H9 (cell line): Measurements from ENCODE around the gene ABR. TPM values are rescaled to one million over a fixed set of nuclear protein-coding genes. Genes with fewer than 3 reads are reported as not detected.

Experiments
- DNase-seq: peaks from one replicate; pipeline ENCODE4 v3.0.0-alpha.2; 2017
- H2AFZ ChIP-seq: one replicate; pipeline ENCODE4 v1.6.1; 2013; ENCODE audit warnings: mild to moderate bottlenecking, low read length, control low read depth, moderate library complexity
- H2AK5ac ChIP-seq: 2 replicates; pipeline ENCODE4 v1.6.1; 2013; ENCODE audit warnings: low read length, control low read depth, mixed read lengths; ENCODE audit not compliant: insufficient read length
- H2BK120ac ChIP-seq: one replicate; pipeline ENCODE4 v1.6.1; 2013; ENCODE audit warnings: low read depth, mild to moderate bottlenecking, low read length, control low read depth, inconsistent platforms; ENCODE audit not compliant: poor library complexity, severe bottlenecking
- H2BK12ac ChIP-seq: 2 replicates; pipeline ENCODE4 v1.6.1; 2013; ENCODE audit warnings: low read length, control low read depth, mixed read lengths, low read depth; ENCODE audit not compliant: insufficient read length
- H2BK15ac ChIP-seq: 2 replicates; pipeline ENCODE4 v1.6.1; 2013; ENCODE audit warnings: low read depth, low read length, control low read depth
- H2BK20ac ChIP-seq: one replicate; pipeline ENCODE4 v1.6.1; 2013; ENCODE audit warnings: low read depth, mild to moderate bottlenecking, low read length, control low read depth, inconsistent platforms; ENCODE audit not compliant: poor library complexity, severe bottlenecking
- H2BK5ac ChIP-seq: 2 replicates; pipeline ENCODE4 v1.6.1; 2013; ENCODE audit warnings: low read length, control low read depth, mixed read lengths; ENCODE audit not compliant: insufficient read length
- H3K14ac ChIP-seq: 2 replicates; pipeline ENCODE4 v1.6.1; 2013; ENCODE audit warnings: low read length, control low read depth; ENCODE audit not compliant: insufficient read depth
- H3K18ac ChIP-seq: 2 replicates; pipeline ENCODE4 v1.6.1; 2013; ENCODE audit warnings: low read depth, mild to moderate bottlenecking, mixed read lengths, low read length, control low read depth; ENCODE audit not compliant: insufficient read length
- H3K23ac ChIP-seq: 2 replicates; pipeline ENCODE4 v1.6.1; 2013; ENCODE audit warnings: low read length, control low read depth, mixed read lengths, low read depth; ENCODE audit not compliant: insufficient read length
- H3K23me2 ChIP-seq: 2 replicates; pipeline ENCODE4 v1.6.1; 2013; ENCODE audit warnings: low read depth, mild to moderate bottlenecking, mixed read lengths, low read length, control low read depth; ENCODE audit not compliant: insufficient read length, poor library complexity, severe bottlenecking
- H3K27ac ChIP-seq: 2 replicates; pipeline ENCODE4 v1.5.1; 2013; ENCODE audit warnings: low read length, control low read depth, mixed read lengths, low read depth; ENCODE audit not compliant: insufficient read length
- H3K27me3 ChIP-seq: 2 replicates; pipeline ENCODE4 v1.6.1; 2013; ENCODE audit warnings: low read length, control low read depth, inconsistent platforms; ENCODE audit not compliant: insufficient read depth
- H3K4ac ChIP-seq: 2 replicates; pipeline ENCODE4 v1.6.1; 2013; ENCODE audit warnings: low read depth, mild to moderate bottlenecking, control low read depth, inconsistent platforms, low read length, moderate library complexity
- H3K4me1 ChIP-seq: 2 replicates; pipeline ENCODE4 v1.6.1; 2013; ENCODE audit warnings: low read length, control low read depth, inconsistent platforms; ENCODE audit not compliant: insufficient read depth
- H3K4me2 ChIP-seq: 2 replicates; pipeline ENCODE4 v1.6.1; 2013; ENCODE audit warnings: low read length, control low read depth, mixed read lengths; ENCODE audit not compliant: insufficient read length, insufficient read depth
- H3K56ac ChIP-seq: 2 replicates; pipeline ENCODE4 v1.6.1; 2013; ENCODE audit warnings: low read depth, mild to moderate bottlenecking, mixed read lengths, low read length, control low read depth; ENCODE audit not compliant: insufficient read length
- H3K79me1 ChIP-seq: 2 replicates; pipeline ENCODE4 v1.6.1; 2013; ENCODE audit warnings: low read depth, mild to moderate bottlenecking, moderate library complexity, low read length, control low read depth, inconsistent platforms; ENCODE audit not compliant: insufficient read depth, poor library complexity, severe bottlenecking
- H3K79me2 ChIP-seq: 2 replicates; pipeline ENCODE4 v1.6.1; 2013; ENCODE audit warnings: low read length, control low read depth, inconsistent platforms; ENCODE audit not compliant: insufficient read depth
- H3K9ac ChIP-seq: 2 replicates; pipeline ENCODE4 v1.6.1; 2013; ENCODE audit warnings: low read length, control low read depth, mixed read lengths; ENCODE audit not compliant: insufficient read length; ENCODE audit errors: extremely low read depth
- H3K9me3 ChIP-seq: one replicate; pipeline ENCODE4 v1.6.1; 2013; ENCODE audit warnings: low read depth, low read length, inconsistent platforms; ENCODE audit not compliant: control insufficient read depth
- H3T11ph ChIP-seq: one replicate; pipeline ENCODE4 v1.6.1; 2013; ENCODE audit warnings: mild to moderate bottlenecking, low read length, control low read depth, inconsistent platforms
- H4K20me1 ChIP-seq: one replicate; pipeline ENCODE4 v1.6.1; 2013; ENCODE audit not compliant: control insufficient read depth, insufficient read length, insufficient read depth
- H4K5ac ChIP-seq: 2 replicates; pipeline ENCODE4 v1.6.1; 2013; ENCODE audit warnings: low read depth, mild to moderate bottlenecking, mixed read lengths, low read length, control low read depth; ENCODE audit not compliant: insufficient read length
- H4K8ac ChIP-seq: replicated peaks from 2 replicates; pipeline ENCODE4 v1.6.1; 2013; ENCODE audit warnings: low read length, control low read depth, mixed read lengths, low read depth; ENCODE audit not compliant: insufficient read length
- H4K91ac ChIP-seq: 2 replicates; pipeline ENCODE4 v1.6.1; 2013; ENCODE audit warnings: low read depth, mild to moderate bottlenecking, moderate library complexity, mixed read lengths, low read length, control low read depth; ENCODE audit not compliant: insufficient read length
- H3K27ac Mint-ChIP-seq, 3 experiments: 2 replicates in 2 of 3; 3 replicates in 1 of 3; pipeline ENCODE4 v1.8.0; 2020 to 2021; ENCODE audit warnings: mixed read lengths in 3 of 3, mild to moderate bottlenecking in 1 of 3, moderate library complexity in 1 of 3
- H3K27me3 Mint-ChIP-seq: 2 replicates; pipeline ENCODE4 v1.8.0; 2021; ENCODE audit warnings: low read depth, mild to moderate bottlenecking, moderate library complexity, mixed read lengths
- H3K36me3 Mint-ChIP-seq, 3 experiments: 2 replicates in 2 of 3; 3 replicates in 1 of 3; pipeline ENCODE4 v1.8.0; 2020 to 2021; ENCODE audit warnings: low read depth in 3 of 3, mixed read lengths in 3 of 3; ENCODE audit not compliant: insufficient read depth in 1 of 3
- H3K4me1 Mint-ChIP-seq, 2 experiments: 2 replicates each; pipeline ENCODE4 v1.8.0; 2020; ENCODE audit warnings: mixed read lengths in 2 of 2
- H3K4me3 Mint-ChIP-seq, 2 experiments: 2 replicates in 1 of 2; 3 replicates in 1 of 2; pipeline ENCODE4 v1.8.0; 2020 to 2021; ENCODE audit warnings: mild to moderate bottlenecking in 2 of 2, mixed read lengths in 2 of 2, moderate library complexity in 1 of 2
- H3K9me3 Mint-ChIP-seq, 2 experiments: 2 replicates in 1 of 2; 3 replicates in 1 of 2; pipeline ENCODE4 v1.8.0; 2020; ENCODE audit warnings: mild to moderate bottlenecking in 2 of 2, mixed read lengths in 2 of 2, moderate library complexity in 1 of 2
- WGBS: extraction: QIAGEN DNeasy Blood & Tissue Kit; methylation state at CpG from one replicate; pipeline ENCODE4 v1.1.7; 2013; ENCODE audit warnings: missing lambda C conversion rate, low lambda C conversion rate, mixed read lengths; ENCODE audit not compliant: insufficient read length; ENCODE audit errors: extremely low coverage; 5-methylcytosine and 5-hydroxymethylcytosine counted together
- total RNA-seq: library from RNA; stranded (reverse); gene quantifications from 2 replicates; pipeline ENCODE4 v1.2.1, GENCODE V29; 2021
- TF ChIP-seq, protein P1 (sequence below): fragments of 200-600 bp; sonication (generic); conservative IDR thresholded peaks from 3 replicates; pipeline ENCODE4 v1.8.0; 2021; ENCODE audit warnings: antibody characterized with exemption, mild to moderate bottlenecking

ABR gene
- total RNA-seq, 1 experiment from 2014 or later = 34.7 TPM

DNA sequence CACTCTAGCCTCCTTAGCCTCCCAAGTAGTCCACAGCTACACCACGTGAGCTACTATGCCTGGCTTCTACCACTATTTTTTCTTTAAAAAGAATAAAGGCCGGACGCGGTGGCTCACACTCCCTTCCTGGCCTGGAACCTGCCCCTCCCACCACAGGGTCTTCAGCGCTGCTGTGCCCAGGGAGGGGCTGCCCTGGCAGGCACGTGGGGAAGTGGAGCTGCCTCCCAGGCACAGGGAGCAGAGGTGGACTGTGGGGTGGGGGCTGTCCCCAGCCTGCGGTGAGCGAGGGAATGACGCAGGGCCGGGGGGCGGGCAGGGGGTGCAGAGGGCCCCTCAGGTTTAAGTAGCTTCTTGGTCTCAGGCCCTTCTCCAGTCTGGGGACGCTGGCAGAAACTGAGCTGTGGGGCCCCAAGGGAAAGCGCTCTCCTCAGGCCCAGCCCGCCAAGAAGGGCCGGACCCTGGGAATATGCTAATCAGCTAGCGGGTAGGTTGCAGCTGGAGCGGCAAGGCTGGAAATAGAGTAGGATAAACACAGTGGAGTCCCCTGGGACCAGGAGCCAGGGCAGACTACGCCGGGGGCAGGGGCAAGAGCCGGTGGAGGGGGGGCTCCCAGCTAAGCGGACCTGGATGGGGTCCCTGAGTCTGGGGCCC, 136.1 kb downstream of the ABR start:
- H3K4me2 ChIP-seq = no peak overlapping the region
- H2BK5ac ChIP-seq = no peak overlapping the region
- no peak overlapping the region for H4K5ac ChIP-seq
- no peak overlapping the region for H3T11ph ChIP-seq
- H3K27me3 ChIP-seq = no peaks in the 10 kb centered on the region
- no peaks in the 10 kb centered on the region for H3K79me2 ChIP-seq
- H3K23me2 ChIP-seq = no peaks in the 10 kb centered on the region
- H2BK20ac ChIP-seq = no peak overlapping the region
- H4K20me1 ChIP-seq = no peaks in the 10 kb centered on the region
- WGBS = no CpG with 5 or more reads among the region's 21 CpGs
- Mint-ChIP-seq H3K9me3 (no peaks in the 10 kb centered on the region), H3K4me1 (peaks cover 8 to 18% of the 10 kb centered on the region in 2 experiments; a peak in 3 of 4 replicates), H3K36me3 (peaks cover 2 to 12% (median 3%) of the 10 kb centered on the region in 3 experiments; a peak in 6 of 7 replicates), H3K4me3 (no peak overlapping the region), H3K27me3 (no peaks in the 10 kb centered on the region; the same call in 1 of the 2 replicates), H3K27ac (no peak overlapping the region; a peak in 1 of 7 replicates)
- H3K23ac ChIP-seq = no peak overlapping the region
- no peak overlapping the region for H3K56ac ChIP-seq
- H4K8ac ChIP-seq = no peak overlapping the region
- TF ChIP-seq, protein P1, sequence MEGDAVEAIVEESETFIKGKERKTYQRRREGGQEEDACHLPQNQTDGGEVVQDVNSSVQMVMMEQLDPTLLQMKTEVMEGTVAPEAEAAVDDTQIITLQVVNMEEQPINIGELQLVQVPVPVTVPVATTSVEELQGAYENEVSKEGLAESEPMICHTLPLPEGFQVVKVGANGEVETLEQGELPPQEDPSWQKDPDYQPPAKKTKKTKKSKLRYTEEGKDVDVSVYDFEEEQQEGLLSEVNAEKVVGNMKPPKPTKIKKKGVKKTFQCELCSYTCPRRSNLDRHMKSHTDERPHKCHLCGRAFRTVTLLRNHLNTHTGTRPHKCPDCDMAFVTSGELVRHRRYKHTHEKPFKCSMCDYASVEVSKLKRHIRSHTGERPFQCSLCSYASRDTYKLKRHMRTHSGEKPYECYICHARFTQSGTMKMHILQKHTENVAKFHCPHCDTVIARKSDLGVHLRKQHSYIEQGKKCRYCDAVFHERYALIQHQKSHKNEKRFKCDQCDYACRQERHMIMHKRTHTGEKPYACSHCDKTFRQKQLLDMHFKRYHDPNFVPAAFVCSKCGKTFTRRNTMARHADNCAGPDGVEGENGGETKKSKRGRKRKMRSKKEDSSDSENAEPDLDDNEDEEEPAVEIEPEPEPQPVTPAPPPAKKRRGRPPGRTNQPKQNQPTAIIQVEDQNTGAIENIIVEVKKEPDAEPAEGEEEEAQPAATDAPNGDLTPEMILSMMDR = no peak
- H3K4ac ChIP-seq = no peak overlapping the region
- no peaks in the 10 kb centered on the region for H3K9me3 ChIP-seq
- no peak overlapping the region for H3K9ac ChIP-seq
- H3K27ac ChIP-seq = no peak overlapping the region
- H3K4me1 ChIP-seq = no peaks in the 10 kb centered on the region; the same call in 1 of the 2 replicates
- H3K79me1 ChIP-seq = no peaks in the 10 kb centered on the region
- H2BK12ac ChIP-seq = no peak overlapping the region
- H2BK120ac ChIP-seq = no peak overlapping the region
- no peak overlapping the region for H3K18ac ChIP-seq
- no peak overlapping the region for H2AK5ac ChIP-seq
- H3K14ac ChIP-seq = no peak overlapping the region
- H4K91ac ChIP-seq = no peak overlapping the region
- H2AFZ ChIP-seq = no peak overlapping the region
- no peak overlapping the region for H2BK15ac ChIP-seq
- DNase-seq = peak; percentile 67
